Endothelial cell of umbilical vein (primary cell): ENCODE data around the gene ZBTB34. TPM values are rescaled to one million over a fixed set of nuclear protein-coding genes. Genes with fewer than 3 reads are reported as not detected.

Source experiments
- BruUV-seq: library from RNA; stranded (reverse); fragments of 400-500 nt; replicated peaks from 2 replicates; lab custom pipeline; 2021; lab: Mats Ljungman, UMichigan
- CTCF ChIA-PET: fragments of 300-600, 350-600 bp; sonication (Branson Sonifier 250); formaldehyde crosslinking; loops from one replicate; lab custom pipeline; 2021; ENCODE audit warnings: antibody characterized with exemption, inconsistent platforms; lab: Charles Lee
- POLR2A ChIA-PET: fragments of 300-600, 350-600 bp; sonication (Branson Sonifier 250); formaldehyde crosslinking; loops from one replicate; lab custom pipeline; 2021; ENCODE audit warnings: antibody characterized with exemption, inconsistent platforms; lab: Charles Lee
- DNase-seq: peaks from one replicate; pipeline ENCODE4 v3.0.0-alpha.2; 2011; ENCODE audit warnings: low read depth, low spot score
- FAIRE-seq: peaks from 2 replicates; lab custom pipeline; 2011; peaks lifted over from hg19 to GRCh38; lab: Jason Lieb, UNC
- H2AFZ ChIP-seq: 2 replicates; pipeline ENCODE4 v1.6.0; 2012; ENCODE audit warnings: low read depth, low read length, control low read depth, inconsistent platforms
- H3K27ac ChIP-seq: 2 replicates; pipeline ENCODE4 v1.5.1; 2011; ENCODE audit warnings: low read depth, mild to moderate bottlenecking, control low read depth, low read length, moderate library complexity; ENCODE audit not compliant: insufficient read depth
- H3K27me3 ChIP-seq, 2 experiments: 2 replicates each; pipeline versions ENCODE4 v1.6.0 to v1.6.1; 2011; ENCODE audit warnings: low read length in 2 of 2, mixed read lengths in 1 of 2; ENCODE audit not compliant: control insufficient read depth in 2 of 2, insufficient read depth in 2 of 2
- H3K36me3 ChIP-seq, 2 experiments: 2 replicates in 1 of 2; 3 replicates in 1 of 2; pipeline ENCODE4 v1.5.1; 2011; ENCODE audit warnings: low read length in 2 of 2, mild to moderate bottlenecking in 1 of 2, moderate library complexity in 1 of 2; ENCODE audit not compliant: control insufficient read depth in 2 of 2, insufficient read depth in 2 of 2; ENCODE audit errors: extremely low read depth in 1 of 2
- H3K4me1 ChIP-seq: 3 replicates; pipeline ENCODE4 v1.5.1; 2011; ENCODE audit warnings: mild to moderate bottlenecking, low read length; ENCODE audit not compliant: control insufficient read depth, insufficient read depth; ENCODE audit errors: extremely low read depth
- H3K4me2 ChIP-seq: 2 replicates; pipeline ENCODE4 v1.6.1; 2011; ENCODE audit warnings: low read length, control low read depth, mixed read lengths; ENCODE audit not compliant: insufficient read depth
- H3K4me3 ChIP-seq, 3 experiments: fragments of 200-600 bp in 1 of 3; sonication (generic), shearing (Covaris generic) in 1 of 3; replicated peaks in 1 of 3; 2 replicates each; pipeline ENCODE4 v1.5.1; 2011 to 2016; ENCODE audit warnings: control low read depth in 3 of 3, low read length in 3 of 3, mild to moderate bottlenecking in 2 of 3, inconsistent platforms in 1 of 3, low read depth in 1 of 3, moderate library complexity in 1 of 3; ENCODE audit not compliant: insufficient read depth in 1 of 3
- H3K79me2 ChIP-seq: 2 replicates; pipeline ENCODE4 v1.6.0; 2012; ENCODE audit warnings: low read length, inconsistent platforms; ENCODE audit not compliant: control insufficient read depth, insufficient read depth
- H3K9ac ChIP-seq: replicated peaks from 2 replicates; pipeline ENCODE3; 2011; ENCODE audit warnings: low read length, control low read depth; ENCODE audit not compliant: insufficient read depth; ENCODE audit errors: extremely low read depth
- H3K9me1 ChIP-seq: replicated peaks from 3 replicates; pipeline ENCODE4 v1.6.0; 2011; ENCODE audit warnings: mild to moderate bottlenecking, low read length; ENCODE audit not compliant: control insufficient read depth, insufficient read depth; ENCODE audit errors: extremely low read depth
- H3K9me3 ChIP-seq: replicated peaks from 2 replicates; pipeline ENCODE4 v1.5.1; 2012; ENCODE audit warnings: low read length, inconsistent platforms; ENCODE audit not compliant: control insufficient read depth, insufficient read depth
- H4K20me1 ChIP-seq: replicated peaks from 2 replicates; pipeline ENCODE3; 2011; ENCODE audit warnings: mild to moderate bottlenecking, low read length; ENCODE audit not compliant: control insufficient read depth, insufficient read depth; ENCODE audit errors: extremely low read depth
- EZH2 ChIP-seq: IDR thresholded peaks from 2 replicates; pipeline ENCODE4 v1.6.1; 2012; ENCODE audit warnings: borderline replicate concordance, low read depth, mild to moderate bottlenecking, moderate library complexity, low read length, inconsistent platforms; ENCODE audit not compliant: severe bottlenecking
- FOS ChIP-seq: IDR thresholded peaks from 2 replicates; pipeline ENCODE4 v1.6.1; 2011; ENCODE audit warnings: mild to moderate bottlenecking, low read length, moderate library complexity, borderline replicate concordance; ENCODE audit not compliant: insufficient read depth
- GATA2 ChIP-seq: IDR thresholded peaks from 2 replicates; pipeline ENCODE4 v1.7.0; 2011; ENCODE audit warnings: low read depth, mild to moderate bottlenecking, moderate library complexity, mixed read lengths, low read length; ENCODE audit not compliant: insufficient read length, insufficient read depth
- MYC ChIP-seq: IDR thresholded peaks from one replicate; pipeline ENCODE4 v1.6.1; 2011; ENCODE audit warnings: mild to moderate bottlenecking, low read depth, low read length
- POLR2A ChIP-seq: IDR thresholded peaks from 2 replicates; pipeline ENCODE4 v1.6.1; 2012; ENCODE audit warnings: low read depth, mild to moderate bottlenecking, control low read depth, low read length
- dilution Hi-C: fragments of 300-500 bp; cut with MboI; formaldehyde crosslinking; loops from one replicate; pipeline ENCODE4 v1.15.0; 2019; ENCODE audit warnings: low sequenced_read_pairs; ENCODE audit not compliant: extremely low pct_ligation_motif_present
- intact Hi-C: fragments of 100-400 bp; cut with micrococcal nuclease; formaldehyde crosslinking; loops from one replicate; pipeline ENCODE4 v1.10.0; 2022
- polyA plus RNA-seq, 4 experiments: library from polyadenylated mRNA; depleted of rRNA in 3 of 4; stranded (reverse) in 3 of 4; unstranded in 1 of 4; fragments of >200 nt; gene quantifications; 2 replicates each; pipeline versions ENCODE4 v1.2.1 to v1.2.3, GENCODE V29; 2011 to 2012; ENCODE audit warnings: missing spikeins in 1 of 4
- total RNA-seq: library from RNA; stranded (reverse); gene quantifications from 2 replicates; pipeline ENCODE4 v1.2.3, GENCODE V29; 2021
- TF ChIP-seq, protein P1 (sequence below), 2 donors: IDR thresholded peaks; 1 replicate in 1 of 2; 2 replicates in 1 of 2; pipeline ENCODE4 v1.5.1; 2011; ENCODE audit warnings: low read length in 2 of 2, mild to moderate bottlenecking in 2 of 2, moderate library complexity in 2 of 2, control low read depth in 1 of 2, inconsistent platforms in 1 of 2, low read depth in 1 of 2; ENCODE audit not compliant: insufficient read depth in 1 of 2; ENCODE audit errors: extremely low read depth in 1 of 2
- TF ChIP-seq, protein P2 (sequence below): IDR thresholded peaks from 2 replicates; pipeline ENCODE4 v1.6.1; 2011; ENCODE audit not compliant: insufficient read depth, insufficient read length

The ZBTB34 gene
- total and polyA plus RNA-seq, 2 donors (not counting 3 experiments of a cell fraction or from before 2014, with no cell fraction given): 4.0 to 9.6 TPM

DNA sequence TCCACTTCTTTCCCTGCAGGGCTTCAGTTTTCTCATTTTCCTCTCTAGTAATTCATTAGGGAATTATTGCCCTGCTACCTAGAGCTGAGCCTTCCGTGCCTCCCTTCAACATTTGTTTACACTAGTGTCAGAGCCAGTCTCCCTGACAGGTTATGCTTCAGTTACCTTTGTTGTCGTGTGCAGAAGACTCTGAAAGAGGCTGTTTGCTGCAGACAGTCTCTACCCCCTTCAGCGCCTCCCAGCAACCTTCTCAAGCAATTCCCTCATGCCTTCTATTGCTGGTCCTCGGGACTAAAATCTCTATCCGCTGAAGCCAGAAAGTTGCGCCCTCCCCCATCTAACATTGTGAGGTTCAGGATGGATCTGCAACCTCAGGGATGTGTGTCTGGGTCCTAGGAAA lies 67.0 kb downstream of the ZBTB34 start:
- DNase-seq: no peak
- H3K4me2 ChIP-seq: no peak overlapping the region
- TF ChIP-seq GATA2: no peak
- no peak for TF ChIP-seq EZH2
- TF ChIP-seq, protein P1, sequence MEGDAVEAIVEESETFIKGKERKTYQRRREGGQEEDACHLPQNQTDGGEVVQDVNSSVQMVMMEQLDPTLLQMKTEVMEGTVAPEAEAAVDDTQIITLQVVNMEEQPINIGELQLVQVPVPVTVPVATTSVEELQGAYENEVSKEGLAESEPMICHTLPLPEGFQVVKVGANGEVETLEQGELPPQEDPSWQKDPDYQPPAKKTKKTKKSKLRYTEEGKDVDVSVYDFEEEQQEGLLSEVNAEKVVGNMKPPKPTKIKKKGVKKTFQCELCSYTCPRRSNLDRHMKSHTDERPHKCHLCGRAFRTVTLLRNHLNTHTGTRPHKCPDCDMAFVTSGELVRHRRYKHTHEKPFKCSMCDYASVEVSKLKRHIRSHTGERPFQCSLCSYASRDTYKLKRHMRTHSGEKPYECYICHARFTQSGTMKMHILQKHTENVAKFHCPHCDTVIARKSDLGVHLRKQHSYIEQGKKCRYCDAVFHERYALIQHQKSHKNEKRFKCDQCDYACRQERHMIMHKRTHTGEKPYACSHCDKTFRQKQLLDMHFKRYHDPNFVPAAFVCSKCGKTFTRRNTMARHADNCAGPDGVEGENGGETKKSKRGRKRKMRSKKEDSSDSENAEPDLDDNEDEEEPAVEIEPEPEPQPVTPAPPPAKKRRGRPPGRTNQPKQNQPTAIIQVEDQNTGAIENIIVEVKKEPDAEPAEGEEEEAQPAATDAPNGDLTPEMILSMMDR (IDR thresholded peaks at IDR 0.05; ENCODE audit: extremely low read depth in 1 of 2, insufficient read depth in 1 of 2, low read depth in 1 of 2, low read length in 2 of 2): no peak
- no peak for TF ChIP-seq POLR2A
- no peak for TF ChIP-seq MYC
- TF ChIP-seq, protein P2, sequence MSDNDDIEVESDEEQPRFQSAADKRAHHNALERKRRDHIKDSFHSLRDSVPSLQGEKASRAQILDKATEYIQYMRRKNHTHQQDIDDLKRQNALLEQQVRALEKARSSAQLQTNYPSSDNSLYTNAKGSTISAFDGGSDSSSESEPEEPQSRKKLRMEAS: no peak
- TF ChIP-seq FOS: no peak
- CTCF ChIA-PET: interaction anchor here (2.0 kb wide), 1 partner anchor 13 kb away, joined by 5 read pairs; no protein-coding TSS in a partner anchor
- no peak overlapping the region for H3K9ac ChIP-seq
- H3K9me3 ChIP-seq: no peaks in the 10 kb centered on the region
- no peaks in the 10 kb centered on the region for H4K20me1 ChIP-seq
- no peak overlapping the region for H3K4me3 ChIP-seq
- peaks cover 13 to 17% of the 10 kb centered on the region in 2 experiments for H3K27me3 ChIP-seq
- BruUV-seq: no TSS peak
- no peaks in the 10 kb centered on the region for H3K4me1 ChIP-seq
- no peak for FAIRE-seq
- intact Hi-C loops (no loop called here), dilution Hi-C loops (no loop called here)
- H3K27ac ChIP-seq: no peak overlapping the region
- H3K36me3 ChIP-seq: no peaks in the 10 kb centered on the region
- H2AFZ ChIP-seq: no peak overlapping the region
- no peaks in the 10 kb centered on the region for H3K9me1 ChIP-seq
- POLR2A ChIA-PET: no interaction called here
- no peaks in the 10 kb centered on the region for H3K79me2 ChIP-seq
